K562 (cell line): Measurements from ENCODE around the gene KRTAP4-5. TPM values are rescaled to one million over a fixed set of nuclear protein-coding genes. Genes with fewer than 3 reads are reported as not detected.

ENCODE experiments used
- ATAC-seq: fragments of 200-7000 bp; cut with Tn5 transposase; 3 replicates; pipeline ENCODE4 v1.9.1; 2020; ENCODE audit warnings: moderate library complexity
- Bru-seq: library from RNA; stranded (reverse); fragments of 400-500 nt; gene quantifications from one replicate; lab custom pipeline; 2021; lab: Mats Ljungman, UMichigan
- BruChase-seq, 2 experiments: library from RNA; stranded (reverse); fragments of 400-500 nt; gene quantifications; one replicate each; lab custom pipeline; 2021; lab: Mats Ljungman, UMichigan
- BruUV-seq: library from RNA; stranded (reverse); fragments of 400-500 nt; replicated peaks from 2 replicates; lab custom pipeline; 2021; lab: Mats Ljungman, UMichigan
- CTCF ChIA-PET: fragments of 300-600 bp; formaldehyde crosslinking; extraction: SDS; loops from one replicate; lab custom pipeline; 2021; ENCODE audit warnings: low intra/inter-chr PET ratio; lab: Yijun Ruan, JAX
- POLR2A ChIA-PET: fragments of 300-600, 350-650 bp; sonication (Branson Sonifier 250); formaldehyde crosslinking; extraction: SDS; loops from one replicate; lab custom pipeline; 2021; ENCODE audit warnings: antibody characterized with exemption, inconsistent platforms; lab: Yijun Ruan, JAX
- DNase-seq, 4 experiments: peaks; one replicate each; pipeline versions ENCODE4 v3.0.0 to v3.0.0-alpha.2; 2011 to 2018; ENCODE audit warnings: low spot score in 3 of 4, mixed read lengths in 3 of 4; ENCODE audit errors: extremely low read depth in 1 of 4
- FAIRE-seq: peaks from 2 replicates; lab custom pipeline; 2011; peaks lifted over from hg19 to GRCh38; lab: Jason Lieb, UNC
- H2AFZ ChIP-seq: 2 replicates; pipeline ENCODE4 v1.6.0; 2011; ENCODE audit warnings: low read depth, low read length, control low read depth, inconsistent platforms
- H3K27ac ChIP-seq: fragments of 200-600 bp; 3 replicates; pipeline ENCODE4 v1.8.0; 2011; ENCODE audit warnings: low read depth, mild to moderate bottlenecking, control low read depth, inconsistent platforms, low read length, moderate library complexity, mixed read lengths; ENCODE audit errors: extremely low read depth
- H3K27me3 ChIP-seq, 2 experiments: fragments of 300-600 bp in 1 of 2; 2 replicates in 1 of 2; 3 replicates in 1 of 2; pipeline versions ENCODE4 v1.6.0 to v1.8.0; 2011; ENCODE audit warnings: inconsistent platforms in 2 of 2, low read length in 2 of 2, mild to moderate bottlenecking in 1 of 2, mixed read lengths in 1 of 2, moderate library complexity in 1 of 2; ENCODE audit not compliant: control insufficient read depth in 2 of 2, insufficient read depth in 2 of 2
- H3K36me3 ChIP-seq: fragments of 300-600 bp; 3 replicates; pipeline ENCODE4 v1.8.0; 2011; ENCODE audit warnings: mild to moderate bottlenecking, low read length, inconsistent platforms; ENCODE audit not compliant: control insufficient read depth, insufficient read depth
- H3K4me1 ChIP-seq, 2 experiments: fragments of 200-600 bp in 1 of 2; replicated peaks in 1 of 2; 2 replicates in 1 of 2; 3 replicates in 1 of 2; pipeline versions ENCODE4 v1.5.1 to v1.8.0; 2011; ENCODE audit warnings: inconsistent platforms in 2 of 2, low read length in 2 of 2, mild to moderate bottlenecking in 1 of 2, mixed read lengths in 1 of 2, moderate library complexity in 1 of 2; ENCODE audit not compliant: control insufficient read depth in 2 of 2, insufficient read depth in 2 of 2
- H3K4me2 ChIP-seq: 2 replicates; pipeline ENCODE4 v1.6.1; 2011; ENCODE audit warnings: low read length, control low read depth, inconsistent platforms, mixed read lengths; ENCODE audit not compliant: insufficient read depth
- H3K4me3 ChIP-seq: fragments of 200-600 bp; sonication (generic), shearing (Covaris generic); 2 replicates; pipeline ENCODE4 v1.5.1; 2016; ENCODE audit warnings: control low read depth, inconsistent platforms
- H3K79me2 ChIP-seq: fragments of 200-600 bp; 3 replicates; pipeline ENCODE4 v1.8.0; 2011; ENCODE audit warnings: low read length, inconsistent platforms; ENCODE audit not compliant: control insufficient read depth, insufficient read depth
- H3K9ac ChIP-seq, 2 experiments: 2 replicates each; pipeline versions ENCODE4 v1.6.0 to v1.6.1; 2011; ENCODE audit warnings: low read depth in 2 of 2, low read length in 2 of 2, control low read depth in 1 of 2, inconsistent platforms in 1 of 2, mild to moderate bottlenecking in 1 of 2, mixed read lengths in 1 of 2; ENCODE audit not compliant: insufficient read depth in 1 of 2
- H3K9me1 ChIP-seq: one replicate; pipeline ENCODE4 v1.6.0; 2011; ENCODE audit warnings: inconsistent platforms, mild to moderate bottlenecking, low read length, moderate library complexity; ENCODE audit not compliant: control insufficient read depth, insufficient read depth
- H3K9me3 ChIP-seq: replicated peaks from 2 replicates; pipeline ENCODE4 v1.5.1; 2011; ENCODE audit warnings: low read depth, low read length, inconsistent platforms; ENCODE audit not compliant: control insufficient read depth, insufficient read depth
- H4K20me1 ChIP-seq: replicated peaks from 2 replicates; pipeline ENCODE4 v1.6.1; 2011; ENCODE audit warnings: low read length, inconsistent platforms, mixed read lengths; ENCODE audit not compliant: control insufficient read depth, insufficient read depth
- CBX5 ChIP-seq: IDR thresholded peaks from 2 replicates; pipeline ENCODE4 v1.6.1; 2014; ENCODE audit warnings: low read depth, borderline replicate concordance
- DLX4 ChIP-seq: fragments of 250-450 bp; sonication (Bioruptor Pico); IDR thresholded peaks from 2 replicates; pipeline ENCODE4 v1.6.1; 2021; ENCODE audit warnings: mild to moderate bottlenecking
- E2F3 ChIP-seq: fragments of 250-450 bp; sonication (Bioruptor Pico); IDR thresholded peaks from 2 replicates; pipeline ENCODE4 v1.4.0; 2020; ENCODE audit warnings: mild to moderate bottlenecking
- MED1 ChIP-seq: sonication (generic); formaldehyde crosslinking; IDR thresholded peaks from 2 replicates; pipeline ENCODE4 v1.8.1; 2023; ENCODE audit warnings: missing genetic modification reagents, borderline replicate concordance
- STAT5B ChIP-seq: fragments of 250-450 bp; sonication (Bioruptor Pico); IDR thresholded peaks from 2 replicates; pipeline ENCODE4 v1.8.0; 2021; ENCODE audit warnings: mild to moderate bottlenecking, inconsistent platforms
- ZNF609 ChIP-seq: sonication (generic); formaldehyde crosslinking; IDR thresholded peaks from 2 replicates; pipeline ENCODE4 v1.8.1; 2023; ENCODE audit warnings: missing genetic modification reagents, mild to moderate bottlenecking, borderline replicate concordance
- ZNF696 ChIP-seq: fragments of 250-450 bp; sonication (Bioruptor Pico); conservative IDR thresholded peaks from 2 replicates; pipeline ENCODE4 v1.4.0; 2020; ENCODE audit warnings: mild to moderate bottlenecking, moderate library complexity
- WGBS: fragments of 100-300 bp; shearing (Covaris generic); methylation state at CpG from one replicate; pipeline ENCODE4 v1.1.6; 2016; ENCODE audit warnings: low coverage, mixed read lengths; ENCODE audit not compliant: insufficient coverage; ENCODE audit errors: missing lambda C conversion rate; 5-methylcytosine and 5-hydroxymethylcytosine counted together
- in situ Hi-C: fragments of 300-500 bp; cut with MboI; formaldehyde crosslinking; loops from 4 replicates; pipeline ENCODE4 v1.15.0; 2018; ENCODE audit warnings: inconsistent platforms, mixed read lengths
- intact Hi-C: fragments of 100-400 bp; cut with micrococcal nuclease; formaldehyde crosslinking; loops from 2 replicates; pipeline ENCODE4 v1.14.2; 2022
- long read RNA-seq, 3 experiments: library from polyadenylated mRNA in 2 of 3; library from RNA in 1 of 3; unstranded in 2 of 3; stranded (forward) in 1 of 3; transcript quantifications; one replicate each; pipeline ENCODE4 v2.0.0, GENCODE V29; 2019 to 2022
- polyA minus RNA-seq, 3 experiments: library from RNA; depleted of rRNA, polyadenylated mRNA; stranded (reverse); fragments of >200 nt; gene quantifications; 2 replicates each; pipeline ENCODE4 v1.2.3, GENCODE V29; 2011
- polyA plus RNA-seq, 8 experiments: library from polyadenylated mRNA; depleted of rRNA in 4 of 8; stranded (reverse) in 5 of 8; unstranded in 3 of 8; fragments of >200 nt; fragmentation: Nextera tagmentation in 2 of 8; fragmentation: Illumina TruSeq in 1 of 8; extraction: Ambion mirVana in 2 of 8; extraction: Trizol in 1 of 8; gene quantifications; 2 replicates each; pipeline versions ENCODE4 v1.2.1 to v1.2.3, GENCODE V29; 2011 to 2014; ENCODE audit warnings: inconsistent platforms in 1 of 8, missing spikeins in 1 of 8
- total RNA-seq, 7 experiments: library from RNA; depleted of rRNA in 6 of 7; stranded (reverse); fragments of >200 nt in 6 of 7; fragmentation: Illumina TruSeq in 2 of 7; extraction: Trizol in 2 of 7; gene quantifications; 2 replicates each; pipeline versions ENCODE4 v1.2.1 to v1.2.3, GENCODE V29; 2011 to 2021; ENCODE audit warnings: low replicate concordance in 1 of 7

Gene KRTAP4-5
- total RNA-seq (2011; cell fraction: chromatin; rRNA removed; ENCODE audit: low replicate concordance) = not detected in 2 replicates
- total RNA-seq (2011; cell fraction: nucleolus; rRNA removed) = not detected in 2 replicates
- total RNA-seq (2011; cell fraction: nucleoplasm; rRNA removed) = not detected in 2 replicates
- total RNA-seq (2014; rRNA removed) (not detected in 2 replicates), total RNA-seq (2014; rRNA removed; fragmentation: Illumina TruSeq; extraction: Trizol) (not detected in 2 replicates), total RNA-seq (2015; rRNA removed; fragmentation: Illumina TruSeq; extraction: Trizol) (not detected in 2 replicates), total RNA-seq (2021) (not detected in 2 replicates), polyA plus RNA-seq (2011; rRNA removed) (not detected in 2 replicates), polyA plus RNA-seq (2014; fragmentation: Illumina TruSeq; extraction: Trizol) (not detected in 2 replicates), polyA plus RNA-seq (2014; fragmentation: Nextera tagmentation; extraction: Ambion mirVana) (not detected), polyA plus RNA-seq (2014; rRNA removed) (not detected in 2 replicates), polyA minus RNA-seq (2011; rRNA and poly(A)+ RNA removed) (not detected in 2 replicates), Bru-seq, nascent RNA (not detected), BruChase-seq, experiment 1, labeled RNA remaining after a 2-hour chase (not detected), BruChase-seq, experiment 2, labeled RNA remaining after a 6-hour chase (not detected)
- not detected in 2 replicates for polyA plus RNA-seq (2011; cell fraction: cytosol; rRNA removed)
- not detected in 2 replicates for polyA plus RNA-seq (2011; cell fraction: nucleus; rRNA removed)
- not detected in 2 replicates for polyA plus RNA-seq (2012)
- polyA minus RNA-seq (2011; cell fraction: cytosol; rRNA and poly(A)+ RNA removed) = not detected in 2 replicates
- not detected in 2 replicates for polyA minus RNA-seq (2011; cell fraction: nucleus; rRNA and poly(A)+ RNA removed)
- long read RNA-seq, experiment 1 = 0 reads
- long read RNA-seq, experiment 2 = 0 reads
- long read RNA-seq, experiment 3 = 0 reads

DNA sequence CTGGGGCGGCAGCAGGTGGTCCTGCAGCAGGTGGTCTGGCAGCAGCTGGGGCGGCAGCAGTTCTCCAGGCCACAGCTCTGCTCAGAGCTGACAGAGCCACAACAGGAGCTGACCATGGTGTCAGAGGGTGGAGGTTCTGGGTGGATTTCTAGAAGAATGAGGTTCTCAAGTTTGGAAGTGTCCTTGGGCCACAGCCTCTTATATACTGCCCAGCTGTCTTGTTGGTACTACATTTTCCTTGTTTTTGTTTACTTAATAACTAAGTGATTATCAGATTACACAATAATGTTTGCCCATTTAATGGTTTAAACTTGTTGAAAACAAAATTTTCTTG, at the start of gene KRTAP4-5:
Gene KRTAP4-5 (minus strand): TSS at position 174 of the 334 bp plus-strand sequence. CDS start 58 bp downstream, at position 116.
- TF ChIP-seq STAT5B (no peak), E2F3 (CRISPR knock-in tag) (no peak), MED1 (CRISPR knock-in tag) (no peak), ZNF696 (CRISPR knock-in tag) (no peak), ZNF609 (CRISPR knock-in tag) (no peak), DLX4 (CRISPR knock-in tag) (no peak), CBX5 (no peak)
- no peaks in the 10 kb centered on the region for H4K20me1 ChIP-seq
- no peak within 1 kb of the TSS for H3K4me3 ChIP-seq
- ATAC-seq (no peak), FAIRE-seq (no peak), DNase-seq (no peak)
- H3K4me1 ChIP-seq = no peaks in the 10 kb centered on the region
- no peak within 1 kb of the TSS for H3K4me2 ChIP-seq
- no peaks in the 10 kb centered on the region for H3K9me1 ChIP-seq
- no TSS peak for BruUV-seq
- ChIA-PET POLR2A (no interaction called here), CTCF (no interaction called here)
- no peak within 1 kb of the TSS for H2AFZ ChIP-seq
- intact Hi-C loops = no loop called here
- H3K27ac ChIP-seq = no peak within 1 kb of the TSS
- 0% methylated on average over 2 of the region's 2 CpGs for WGBS
- H3K27me3 ChIP-seq = no peaks in the 10 kb centered on the region; a peak in 1 of 5 replicates
- no peak within 1 kb of the TSS for H3K9ac ChIP-seq
- H3K9me3 ChIP-seq = no peaks in the 10 kb centered on the region
- no peaks in the 10 kb centered on the region for H3K36me3 ChIP-seq
- in situ Hi-C loops = no loop called here
- no peaks in the 10 kb centered on the region for H3K79me2 ChIP-seq
